ENCODE results near the gene SON.
A peak's percentile ranks its signal among the peaks of the same experiment; 100 is the strongest.
"Not testable (repeated sequence)": the region's sequence is repeated elsewhere in the genome, so short reads cannot be mapped to it uniquely, and the experiment has no call there.

The SON gene

DNA sequence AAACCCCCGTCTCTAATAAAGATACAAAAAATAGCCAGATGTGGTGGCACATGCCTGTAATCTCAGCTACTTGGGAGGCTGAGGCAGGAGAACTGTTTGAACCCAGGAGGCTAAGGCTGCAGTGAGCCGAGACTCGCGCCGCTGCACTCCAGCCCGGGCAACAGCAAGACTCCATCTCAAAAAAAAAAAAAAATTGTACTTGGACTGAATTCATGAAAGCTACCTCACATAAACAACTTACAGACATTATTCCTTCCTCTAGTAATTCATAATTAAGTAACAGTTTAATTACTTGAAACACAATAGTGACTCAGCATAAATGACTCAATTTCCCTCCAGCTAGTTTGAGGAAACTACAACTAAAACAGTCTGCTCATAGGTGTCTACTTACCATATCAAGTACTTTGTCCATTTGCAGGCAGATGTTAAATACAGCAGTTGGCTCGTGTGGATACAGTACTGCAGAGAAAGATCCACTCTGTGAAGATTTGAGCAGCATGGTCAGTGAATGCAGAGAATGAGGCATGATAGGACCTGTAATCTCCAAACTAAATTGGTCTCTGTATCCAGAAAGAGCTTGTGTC lies 36.2 kb downstream of the SON start:
- no peak for DNase-seq

DNA sequence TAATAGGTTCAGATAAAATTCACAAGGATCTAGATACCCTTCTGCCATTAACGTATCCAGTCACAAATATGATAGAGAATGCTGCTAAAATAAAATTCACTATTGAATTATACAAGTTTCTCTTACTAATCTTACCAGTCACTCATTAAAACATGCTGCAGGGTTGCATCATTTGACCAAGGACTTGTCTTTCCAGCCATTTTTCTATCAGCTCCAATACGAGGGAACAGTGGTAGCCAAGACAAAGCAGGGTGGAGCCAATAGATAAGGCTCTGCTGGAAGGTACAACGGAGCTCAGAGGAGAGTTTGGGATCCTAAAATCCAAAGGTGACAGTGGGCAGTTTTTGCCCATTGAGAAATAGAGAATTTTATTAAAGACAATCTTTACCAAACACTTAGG lies 41.6 kb downstream of the SON start:
- no peak for DNase-seq

DNA sequence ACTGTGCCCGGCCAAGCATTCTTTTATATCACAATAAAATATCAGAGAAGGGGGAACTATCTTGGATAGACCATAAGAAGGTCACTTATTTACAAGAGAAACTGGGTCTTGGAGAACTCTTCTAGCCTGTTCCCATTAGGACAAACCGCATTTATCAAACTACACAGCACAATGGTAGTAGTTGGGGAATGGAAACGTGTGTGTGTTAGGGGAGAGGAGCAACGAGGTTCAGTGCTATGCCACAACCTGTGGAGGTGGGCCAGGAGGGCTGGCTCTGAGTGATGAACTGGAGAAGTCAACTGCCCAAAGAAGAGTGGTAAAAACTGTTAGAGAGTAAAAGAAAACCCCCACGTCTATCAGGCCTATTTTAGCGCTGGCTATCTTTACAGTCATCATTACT lies 44.1 kb downstream of the SON start:
- no peak for DNase-seq

DNA sequence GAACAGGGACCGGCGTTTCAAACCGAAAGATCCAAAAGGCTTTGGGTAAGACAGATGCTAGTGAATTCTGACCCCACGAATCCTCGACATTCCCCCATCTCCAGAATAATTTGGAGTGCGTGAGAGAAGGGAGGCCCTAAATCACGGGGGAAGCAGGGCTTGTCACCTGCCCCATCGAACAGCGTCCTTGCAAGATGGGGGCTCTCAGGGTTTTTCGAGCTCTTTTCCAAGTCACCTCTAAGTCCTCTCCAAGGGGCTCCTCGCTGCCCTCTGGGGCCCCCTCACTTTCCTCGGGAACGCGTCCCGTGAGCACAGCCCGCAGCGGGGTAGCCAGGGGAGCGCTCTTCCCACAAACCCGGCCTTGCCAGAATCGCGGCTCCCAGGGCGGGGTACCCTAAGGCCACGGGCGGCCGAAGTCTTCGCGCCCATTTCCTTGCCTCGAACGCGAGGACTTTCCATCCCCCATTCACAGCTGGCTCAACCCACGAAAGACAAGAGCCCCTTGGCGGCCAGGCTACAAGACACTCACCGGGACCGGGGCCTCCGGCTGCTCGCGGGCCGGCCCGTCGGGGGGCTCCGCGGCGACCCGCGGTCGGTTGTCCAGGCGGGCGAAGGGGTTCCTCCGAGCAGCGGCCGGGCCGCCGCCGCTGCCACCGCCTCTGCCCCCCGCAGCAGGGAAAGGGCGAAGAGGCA lies 45.1 kb downstream of the SON start:
- no peak for DNase-seq

DNA sequence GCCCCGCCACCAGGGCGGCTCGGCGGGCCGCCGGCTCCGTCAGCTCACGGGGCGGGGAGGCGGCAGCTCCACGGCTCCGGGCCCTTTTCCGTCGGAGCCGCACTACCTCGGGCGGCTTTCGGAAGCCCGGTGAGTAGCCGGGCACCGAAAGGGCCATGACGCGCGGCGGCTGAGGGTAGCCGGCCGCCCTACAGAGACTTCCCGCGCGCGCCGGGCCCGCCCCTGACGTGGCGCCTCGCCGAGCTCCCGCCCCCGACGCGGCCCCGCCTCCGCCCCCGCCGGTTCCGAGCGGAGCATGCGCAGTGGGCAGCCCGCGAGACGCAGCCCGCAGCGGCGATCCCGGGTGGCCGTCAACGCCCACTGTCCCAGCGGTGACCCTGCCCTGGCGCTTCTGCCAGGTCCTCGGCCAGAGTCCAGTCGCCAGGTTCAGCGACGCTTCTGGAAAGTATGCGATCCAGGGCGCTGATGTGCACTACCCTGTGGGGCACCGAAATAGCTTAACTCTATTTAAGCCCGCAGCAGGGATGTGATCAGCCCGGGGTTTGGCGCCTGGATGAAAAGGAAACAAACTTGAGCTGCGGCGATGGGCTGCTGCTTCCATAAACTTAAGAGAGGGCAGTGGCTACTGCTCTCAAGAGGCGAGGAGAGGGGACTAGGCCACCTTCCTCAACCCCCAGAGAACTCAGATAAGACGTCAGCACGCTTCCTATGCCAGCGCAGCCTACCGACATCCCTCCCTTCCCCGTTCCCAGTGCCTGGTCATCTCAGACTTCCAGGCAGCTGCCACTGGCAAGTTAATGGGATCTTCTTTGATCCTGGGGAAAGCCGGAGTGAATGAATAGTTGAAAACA lies 45.9 kb downstream of the SON start, which contains the start of gene DONSON:
DONSON (minus strand) TSS at position 200 of the 851 bp plus-strand sequence; CDS start at position 157, 43 bp downstream.
- DNase-seq, result peak; percentile 73 to 81 (median 77)

DNA sequence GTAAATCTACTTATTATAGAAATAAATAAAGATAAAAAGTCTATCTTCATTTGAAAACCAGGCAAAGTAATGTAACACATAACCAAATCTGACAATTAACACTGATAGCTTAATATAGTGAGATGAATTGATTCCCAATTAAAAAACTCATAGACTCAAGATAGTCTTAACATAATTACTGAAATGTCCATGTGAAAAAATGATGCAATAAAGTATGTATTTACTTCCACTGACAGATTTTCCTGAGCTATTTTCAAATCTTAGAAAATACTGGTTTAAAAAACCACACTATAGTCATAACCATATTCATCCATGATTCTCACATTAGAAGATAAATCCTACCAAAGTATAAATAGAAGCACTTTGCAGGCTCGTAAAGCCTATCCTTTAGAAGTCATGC lies 55.2 kb downstream of the SON start:
- no peak for DNase-seq

DNA sequence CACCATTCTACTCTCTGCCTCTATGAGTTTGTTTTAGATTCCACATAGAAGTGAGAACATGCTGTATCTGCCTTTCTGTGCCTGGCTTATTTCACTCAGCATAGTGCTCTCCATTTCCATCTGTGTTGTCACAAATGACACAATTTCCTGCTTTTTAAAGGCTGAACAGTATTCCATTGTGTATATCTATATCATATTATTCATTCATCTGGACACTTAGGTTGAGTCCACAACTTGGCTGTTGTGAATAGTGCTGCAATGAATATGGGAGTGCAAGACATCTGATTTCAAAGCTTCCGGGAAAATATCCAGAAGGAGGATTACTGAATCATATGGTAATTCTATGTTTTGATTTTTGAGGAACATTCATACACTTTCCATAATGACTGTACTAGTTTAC lies 65.7 kb downstream of the SON start:
- DNase-seq, result no peak

DNA sequence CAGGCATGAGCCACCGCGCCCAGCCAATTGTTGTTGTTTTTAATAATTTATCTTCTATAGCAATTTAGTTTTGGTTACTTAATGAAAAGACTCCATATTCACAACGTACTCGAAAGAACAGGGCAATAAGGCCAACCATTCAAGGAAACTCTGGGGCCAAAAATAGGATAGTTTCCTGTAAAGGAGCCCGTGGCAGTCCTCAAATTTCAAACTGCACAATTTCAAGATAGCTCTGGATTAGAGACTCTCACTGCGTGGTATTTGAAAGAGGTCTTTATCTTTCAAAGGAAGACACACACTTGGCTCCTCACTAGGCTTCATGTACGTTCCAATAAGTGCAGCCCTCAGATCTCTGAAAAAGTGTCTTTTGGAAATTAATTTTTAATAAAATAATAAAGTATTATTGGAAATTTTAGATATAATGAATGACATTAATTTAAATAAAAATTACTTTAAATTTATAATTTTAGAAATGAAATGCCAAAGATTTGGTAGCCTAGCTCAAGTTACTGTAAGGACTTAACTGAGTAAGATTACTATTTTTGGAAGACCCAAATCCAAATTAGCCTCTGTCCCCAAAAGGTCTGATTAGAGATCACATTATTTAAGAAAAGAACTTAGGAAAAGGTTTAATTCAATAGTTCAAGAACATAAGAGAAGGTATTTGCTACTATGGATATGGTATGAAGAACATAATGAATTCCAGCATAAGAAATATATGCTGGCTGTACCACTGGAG lies 68.3 kb downstream of the SON start:
- no peak for DNase-seq

DNA sequence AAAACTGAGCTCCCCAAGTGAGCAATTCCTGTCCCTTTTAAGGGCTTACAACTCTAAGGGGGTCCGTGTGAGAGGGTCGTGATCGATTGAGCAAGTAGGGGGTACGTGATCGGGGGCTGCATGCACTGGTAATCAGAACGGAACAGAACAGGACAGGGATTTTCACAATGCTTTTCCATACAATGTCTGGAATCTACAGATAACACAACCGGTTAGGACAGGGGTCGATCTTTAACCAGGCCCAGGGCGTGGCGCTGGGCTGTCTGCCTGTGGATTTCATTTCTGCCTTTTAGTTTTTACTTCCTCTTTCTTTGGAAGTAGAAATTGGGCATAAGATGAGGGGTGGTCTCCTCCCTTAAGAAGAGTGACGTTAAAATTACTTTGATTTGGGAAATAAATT lies 74.7 kb downstream of the SON start:
- not testable (repeated sequence) for DNase-seq

DNA sequence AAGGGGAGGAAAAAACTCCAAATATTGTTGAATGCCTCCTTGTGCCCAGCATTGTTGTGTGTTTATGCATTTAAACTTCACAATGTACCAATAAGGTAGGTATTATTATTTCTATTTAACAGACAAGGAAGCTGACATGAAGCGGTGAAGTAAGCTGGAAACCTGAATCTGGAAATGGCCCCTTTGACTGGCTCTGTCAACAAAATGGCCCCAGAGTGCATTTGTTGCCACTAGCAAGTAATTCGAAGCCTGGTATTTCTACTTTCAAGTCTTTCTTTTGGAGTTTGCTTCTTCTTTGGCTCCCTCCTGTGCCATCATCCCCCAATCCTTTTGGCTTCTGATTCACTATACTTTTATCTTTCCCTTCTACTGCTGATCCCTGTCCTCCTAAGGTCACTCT lies 75.6 kb downstream of the SON start:
- no peak for DNase-seq

DNA sequence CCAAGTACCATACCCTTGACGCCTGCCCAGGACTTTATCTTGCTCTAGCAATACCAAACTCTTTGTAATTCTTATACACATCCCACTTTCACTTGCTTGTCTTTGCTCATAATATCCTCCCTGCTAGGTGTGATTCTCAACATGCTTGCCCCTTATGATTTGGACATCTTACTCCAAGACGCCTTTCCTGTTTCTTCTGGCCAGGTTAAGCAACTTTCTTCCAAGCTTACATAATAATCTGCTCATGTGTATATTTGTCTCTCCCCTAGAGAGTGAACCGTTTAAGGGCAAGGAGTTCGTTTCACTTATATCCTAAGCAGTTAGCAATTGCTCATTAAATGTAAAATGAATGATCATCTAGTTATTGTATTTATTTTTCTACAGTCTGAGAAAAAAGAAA lies 76.9 kb downstream of the SON start:
- DNase-seq, result no peak

DNA sequence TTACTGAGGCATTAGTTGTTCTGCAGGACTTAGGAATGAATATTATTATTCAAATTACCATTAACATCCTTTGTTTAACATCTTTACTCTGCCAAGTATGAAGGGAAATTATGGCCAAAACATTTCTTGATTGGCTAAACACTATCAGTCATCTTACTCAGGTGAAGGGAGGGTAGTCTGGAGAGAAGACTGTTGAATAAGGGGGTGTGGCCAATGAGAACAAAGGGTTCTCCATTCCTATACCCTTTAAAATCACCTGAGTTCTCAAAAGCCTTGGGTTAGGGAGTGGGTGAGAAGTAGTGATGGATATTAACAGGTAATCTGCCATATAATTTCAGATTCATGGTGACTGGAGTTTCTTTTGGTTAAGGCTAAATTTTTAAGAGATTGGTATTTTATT lies 79.4 kb downstream of the SON start:
- DNase-seq, result no peak

DNA sequence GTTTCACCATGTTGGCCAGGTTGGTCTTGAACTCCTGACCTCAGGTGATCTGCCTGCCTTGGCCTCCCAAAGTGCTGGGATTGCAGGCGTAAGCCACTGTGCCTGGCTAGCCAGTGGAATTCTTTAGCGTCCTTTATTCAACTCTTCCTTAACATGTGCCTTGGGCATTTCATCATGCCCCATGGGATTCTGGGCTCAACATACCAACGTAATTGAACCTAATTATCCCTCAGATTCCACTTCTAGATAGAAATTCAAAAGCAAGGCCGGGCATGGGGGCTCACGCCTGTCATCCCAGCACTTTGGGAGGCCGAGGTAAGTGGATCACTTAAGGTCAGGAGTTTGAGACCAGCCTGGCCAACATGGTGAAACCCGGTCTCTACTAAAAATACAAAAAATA lies 83.3 kb downstream of the SON start:
- DNase-seq, result not testable (repeated sequence)

All from activated CD4-positive, CD25-positive, alpha-beta regulatory T cell (primary cell).